H9 (cell line): ENCODE data around the gene TUBGCP6. TPM values are rescaled to one million over a fixed set of nuclear protein-coding genes. Genes with fewer than 3 reads are reported as not detected.

Experiments used
- DNase-seq: peaks from one replicate; pipeline ENCODE4 v3.0.0-alpha.2; 2017
- H2AFZ ChIP-seq: one replicate; pipeline ENCODE4 v1.6.1; 2013; ENCODE audit warnings: mild to moderate bottlenecking, low read length, control low read depth, moderate library complexity
- H2AK5ac ChIP-seq: 2 replicates; pipeline ENCODE4 v1.6.1; 2013; ENCODE audit warnings: low read length, control low read depth, mixed read lengths; ENCODE audit not compliant: insufficient read length
- H2BK120ac ChIP-seq: one replicate; pipeline ENCODE4 v1.6.1; 2013; ENCODE audit warnings: low read depth, mild to moderate bottlenecking, low read length, control low read depth, inconsistent platforms; ENCODE audit not compliant: poor library complexity, severe bottlenecking
- H2BK12ac ChIP-seq: 2 replicates; pipeline ENCODE4 v1.6.1; 2013; ENCODE audit warnings: low read length, control low read depth, mixed read lengths, low read depth; ENCODE audit not compliant: insufficient read length
- H2BK15ac ChIP-seq: 2 replicates; pipeline ENCODE4 v1.6.1; 2013; ENCODE audit warnings: low read depth, low read length, control low read depth
- H2BK20ac ChIP-seq: one replicate; pipeline ENCODE4 v1.6.1; 2013; ENCODE audit warnings: low read depth, mild to moderate bottlenecking, low read length, control low read depth, inconsistent platforms; ENCODE audit not compliant: poor library complexity, severe bottlenecking
- H2BK5ac ChIP-seq: 2 replicates; pipeline ENCODE4 v1.6.1; 2013; ENCODE audit warnings: low read length, control low read depth, mixed read lengths; ENCODE audit not compliant: insufficient read length
- H3K14ac ChIP-seq: 2 replicates; pipeline ENCODE4 v1.6.1; 2013; ENCODE audit warnings: low read length, control low read depth; ENCODE audit not compliant: insufficient read depth
- H3K18ac ChIP-seq: 2 replicates; pipeline ENCODE4 v1.6.1; 2013; ENCODE audit warnings: low read depth, mild to moderate bottlenecking, mixed read lengths, low read length, control low read depth; ENCODE audit not compliant: insufficient read length
- H3K23ac ChIP-seq: 2 replicates; pipeline ENCODE4 v1.6.1; 2013; ENCODE audit warnings: low read length, control low read depth, mixed read lengths, low read depth; ENCODE audit not compliant: insufficient read length
- H3K23me2 ChIP-seq: 2 replicates; pipeline ENCODE4 v1.6.1; 2013; ENCODE audit warnings: low read depth, mild to moderate bottlenecking, mixed read lengths, low read length, control low read depth; ENCODE audit not compliant: insufficient read length, poor library complexity, severe bottlenecking
- H3K27ac ChIP-seq: 2 replicates; pipeline ENCODE4 v1.5.1; 2013; ENCODE audit warnings: low read length, control low read depth, mixed read lengths, low read depth; ENCODE audit not compliant: insufficient read length
- H3K27me3 ChIP-seq: 2 replicates; pipeline ENCODE4 v1.6.1; 2013; ENCODE audit warnings: low read length, control low read depth, inconsistent platforms; ENCODE audit not compliant: insufficient read depth
- H3K4ac ChIP-seq: 2 replicates; pipeline ENCODE4 v1.6.1; 2013; ENCODE audit warnings: low read depth, mild to moderate bottlenecking, control low read depth, inconsistent platforms, low read length, moderate library complexity
- H3K4me1 ChIP-seq: 2 replicates; pipeline ENCODE4 v1.6.1; 2013; ENCODE audit warnings: low read length, control low read depth, inconsistent platforms; ENCODE audit not compliant: insufficient read depth
- H3K4me2 ChIP-seq: 2 replicates; pipeline ENCODE4 v1.6.1; 2013; ENCODE audit warnings: low read length, control low read depth, mixed read lengths; ENCODE audit not compliant: insufficient read length, insufficient read depth
- H3K56ac ChIP-seq: 2 replicates; pipeline ENCODE4 v1.6.1; 2013; ENCODE audit warnings: low read depth, mild to moderate bottlenecking, mixed read lengths, low read length, control low read depth; ENCODE audit not compliant: insufficient read length
- H3K79me1 ChIP-seq: 2 replicates; pipeline ENCODE4 v1.6.1; 2013; ENCODE audit warnings: low read depth, mild to moderate bottlenecking, moderate library complexity, low read length, control low read depth, inconsistent platforms; ENCODE audit not compliant: insufficient read depth, poor library complexity, severe bottlenecking
- H3K79me2 ChIP-seq: 2 replicates; pipeline ENCODE4 v1.6.1; 2013; ENCODE audit warnings: low read length, control low read depth, inconsistent platforms; ENCODE audit not compliant: insufficient read depth
- H3K9ac ChIP-seq: 2 replicates; pipeline ENCODE4 v1.6.1; 2013; ENCODE audit warnings: low read length, control low read depth, mixed read lengths; ENCODE audit not compliant: insufficient read length; ENCODE audit errors: extremely low read depth
- H3K9me3 ChIP-seq: one replicate; pipeline ENCODE4 v1.6.1; 2013; ENCODE audit warnings: low read depth, low read length, inconsistent platforms; ENCODE audit not compliant: control insufficient read depth
- H3T11ph ChIP-seq: one replicate; pipeline ENCODE4 v1.6.1; 2013; ENCODE audit warnings: mild to moderate bottlenecking, low read length, control low read depth, inconsistent platforms
- H4K20me1 ChIP-seq: one replicate; pipeline ENCODE4 v1.6.1; 2013; ENCODE audit not compliant: control insufficient read depth, insufficient read length, insufficient read depth
- H4K5ac ChIP-seq: 2 replicates; pipeline ENCODE4 v1.6.1; 2013; ENCODE audit warnings: low read depth, mild to moderate bottlenecking, mixed read lengths, low read length, control low read depth; ENCODE audit not compliant: insufficient read length
- H4K8ac ChIP-seq: replicated peaks from 2 replicates; pipeline ENCODE4 v1.6.1; 2013; ENCODE audit warnings: low read length, control low read depth, mixed read lengths, low read depth; ENCODE audit not compliant: insufficient read length
- H4K91ac ChIP-seq: 2 replicates; pipeline ENCODE4 v1.6.1; 2013; ENCODE audit warnings: low read depth, mild to moderate bottlenecking, moderate library complexity, mixed read lengths, low read length, control low read depth; ENCODE audit not compliant: insufficient read length
- H3K27ac Mint-ChIP-seq, 3 experiments: 2 replicates in 2 of 3; 3 replicates in 1 of 3; pipeline ENCODE4 v1.8.0; 2020 to 2021; ENCODE audit warnings: mixed read lengths in 3 of 3, mild to moderate bottlenecking in 1 of 3, moderate library complexity in 1 of 3
- H3K27me3 Mint-ChIP-seq: 2 replicates; pipeline ENCODE4 v1.8.0; 2021; ENCODE audit warnings: low read depth, mild to moderate bottlenecking, moderate library complexity, mixed read lengths
- H3K36me3 Mint-ChIP-seq, 3 experiments: 2 replicates in 2 of 3; 3 replicates in 1 of 3; pipeline ENCODE4 v1.8.0; 2020 to 2021; ENCODE audit warnings: low read depth in 3 of 3, mixed read lengths in 3 of 3; ENCODE audit not compliant: insufficient read depth in 1 of 3
- H3K4me1 Mint-ChIP-seq, 2 experiments: 2 replicates each; pipeline ENCODE4 v1.8.0; 2020; ENCODE audit warnings: mixed read lengths in 2 of 2
- H3K4me3 Mint-ChIP-seq, 2 experiments: 2 replicates in 1 of 2; 3 replicates in 1 of 2; pipeline ENCODE4 v1.8.0; 2020 to 2021; ENCODE audit warnings: mild to moderate bottlenecking in 2 of 2, mixed read lengths in 2 of 2, moderate library complexity in 1 of 2
- H3K9me3 Mint-ChIP-seq, 2 experiments: 2 replicates in 1 of 2; 3 replicates in 1 of 2; pipeline ENCODE4 v1.8.0; 2020; ENCODE audit warnings: mild to moderate bottlenecking in 2 of 2, mixed read lengths in 2 of 2, moderate library complexity in 1 of 2
- CTCF ChIP-seq: fragments of 200-600 bp; sonication (generic); conservative IDR thresholded peaks from 3 replicates; pipeline ENCODE4 v1.8.0; 2021; ENCODE audit warnings: antibody characterized with exemption, mild to moderate bottlenecking
- WGBS: extraction: QIAGEN DNeasy Blood & Tissue Kit; methylation state at CpG from one replicate; pipeline ENCODE4 v1.1.7; 2013; ENCODE audit warnings: missing lambda C conversion rate, low lambda C conversion rate, mixed read lengths; ENCODE audit not compliant: insufficient read length; ENCODE audit errors: extremely low coverage; 5-methylcytosine and 5-hydroxymethylcytosine counted together
- total RNA-seq: library from RNA; stranded (reverse); gene quantifications from 2 replicates; pipeline ENCODE4 v1.2.1, GENCODE V29; 2021

TUBGCP6 gene
- total RNA-seq, 1 experiment from 2014 or later, result 29.0 TPM

GRCh38 chr22:50283821-50284220, 39.0 kb upstream of the TUBGCP6 start:
- Histone ChIP-seq H3K4ac (no peak overlapping the region), H3K27ac (no peak overlapping the region), H4K91ac (no peak overlapping the region), H2BK12ac (no peak overlapping the region), H2BK20ac (no peak overlapping the region), H2AK5ac (no peak overlapping the region), H3K79me2 (no peaks in the 10 kb centered on the region), H3K18ac (no peak overlapping the region), H3K56ac (no peak overlapping the region), H2BK15ac (no peak overlapping the region), H3K14ac (no peak overlapping the region), H3K27me3 (no peaks in the 10 kb centered on the region), H4K8ac (no peak overlapping the region), H2AFZ (no peak overlapping the region), H2BK120ac (no peak overlapping the region), H2BK5ac (no peak overlapping the region), H3K23me2 (peaks cover 3% of the 10 kb centered on the region), H3K4me2 (no peak overlapping the region), H4K20me1 (no peaks in the 10 kb centered on the region), H4K5ac (no peak overlapping the region), H3K9me3 (no peaks in the 10 kb centered on the region), H3K23ac (no peak overlapping the region), H3K4me1 (no peaks in the 10 kb centered on the region), H3K79me1 (no peaks in the 10 kb centered on the region), H3K9ac (no peak overlapping the region), H3T11ph (no peak overlapping the region)
- H3K9me3 Mint-ChIP-seq, result no peaks in the 10 kb centered on the region; a peak in 1 of 5 replicates
- no peaks in the 10 kb centered on the region for H3K27me3 Mint-ChIP-seq
- no peaks in the 10 kb centered on the region for H3K4me1 Mint-ChIP-seq
- H3K36me3 Mint-ChIP-seq, result peaks cover 20 to 48% (median 47%) of the 10 kb centered on the region in 3 experiments
- H3K4me3 Mint-ChIP-seq, result no peak overlapping the region
- no peak for DNase-seq
- no CpG with 5 or more reads among the region's 30 CpGs for WGBS
- no peak for TF ChIP-seq CTCF
- no peak overlapping the region for H3K27ac Mint-ChIP-seq
